Activated T-helper 17 cell treated with anti-CD3 and anti-CD28 coated beads, Interleukin-2, amount 50 U/mL, for 72 hours (primary cell): ENCODE results near the gene NTN4. TPM values are rescaled to one million over a fixed set of nuclear protein-coding genes. Genes with fewer than 3 reads are reported as not detected.

ENCODE experiments used
- ATAC-seq: fragments of 150-1000 bp; cut with Tn5 transposase; replicated peaks from 2 replicates; pipeline ENCODE4 v1.10.0; 2021; ENCODE audit warnings: mild to moderate bottlenecking, moderate library complexity
- H3K27ac Mint-ChIP-seq: one replicate; pipeline ENCODE4 v1.8.0; 2022; ENCODE audit warnings: mixed read lengths
- H3K27me3 Mint-ChIP-seq: one replicate; pipeline ENCODE4 v1.8.0; 2022; ENCODE audit warnings: mixed read lengths
- H3K36me3 Mint-ChIP-seq: one replicate; pipeline ENCODE4 v1.8.0; 2022; ENCODE audit warnings: low read depth, mild to moderate bottlenecking, mixed read lengths
- H3K4me1 Mint-ChIP-seq: one replicate; pipeline ENCODE4 v1.8.0; 2022; ENCODE audit warnings: mixed read lengths
- H3K4me3 Mint-ChIP-seq: one replicate; pipeline ENCODE4 v1.8.0; 2022; ENCODE audit warnings: mild to moderate bottlenecking, mixed read lengths
- H3K9me3 Mint-ChIP-seq: one replicate; pipeline ENCODE4 v1.8.0; 2022; ENCODE audit warnings: mixed read lengths
- total RNA-seq, 2 donors: library from RNA; stranded (reverse); gene quantifications; one replicate each; pipeline ENCODE4 v1.2.3, GENCODE V29; 2022

Gene NTN4
- total RNA-seq, 2 donors from 2014 or later, result 0.06 to 0.34 TPM

DNA sequence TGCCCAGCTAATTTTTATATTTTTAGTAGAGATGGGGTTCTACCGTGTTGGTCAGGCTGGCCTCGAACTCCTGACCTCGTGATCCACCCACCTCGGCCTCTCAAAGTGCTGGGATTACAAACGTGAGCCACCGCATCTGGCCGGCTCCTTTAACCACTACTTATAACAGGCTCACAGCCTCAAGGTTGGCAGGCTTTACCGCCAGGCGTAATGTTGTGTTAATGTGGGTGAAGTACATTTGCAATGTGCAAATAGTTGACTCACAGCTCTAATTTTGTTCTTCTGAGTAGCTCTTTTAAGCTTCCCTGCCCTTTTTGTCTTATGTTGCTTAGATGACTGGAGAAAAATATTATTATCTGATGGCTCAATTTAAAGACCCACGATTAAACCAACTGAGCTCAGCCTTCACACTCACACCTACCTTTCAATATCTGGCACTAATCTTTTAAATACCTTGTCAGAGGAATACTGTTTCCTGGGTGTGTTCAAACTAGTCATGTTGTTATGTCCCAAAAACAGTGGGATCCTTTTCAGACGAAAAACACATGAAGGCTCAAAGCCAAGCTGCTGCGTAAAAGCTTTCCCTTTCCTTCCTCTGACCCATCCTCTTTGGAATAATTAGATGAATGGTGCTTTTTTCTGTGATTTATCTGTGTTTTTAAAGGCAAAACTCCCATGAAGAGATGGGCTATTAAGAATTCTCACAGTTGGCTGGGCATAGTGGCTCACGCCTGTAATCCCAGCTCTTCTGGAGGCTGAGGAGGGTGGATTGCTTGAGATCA lies 182.1 kb downstream of the NTN4 start:
- H3K36me3 Mint-ChIP-seq, result no peaks in the 10 kb centered on the region
- no peaks in the 10 kb centered on the region for H3K9me3 Mint-ChIP-seq
- H3K4me3 Mint-ChIP-seq, result no peak overlapping the region
- H3K4me1 Mint-ChIP-seq, result no peaks in the 10 kb centered on the region
- no peak overlapping the region for H3K27ac Mint-ChIP-seq
- no peak for ATAC-seq
- no peaks in the 10 kb centered on the region for H3K27me3 Mint-ChIP-seq

Other genes starting within 250 kb of the NTN4 start
- gene USP44, start 239.3 kb downstream of the NTN4 start, total RNA-seq, result under 1 TPM; 0.82 to 0.93 TPM
- 10 to 100 TPM; 35.0 to 52.3 TPM for gene SNRPF, start 68.2 kb upstream of the NTN4 start, total RNA-seq
- under 1 TPM; 0.24 to 0.28 TPM for gene CCDC38, start 151.8 kb upstream of the NTN4 start, total RNA-seq
- 1 to 10 TPM in 1 of 2 donors, under 1 TPM in 1; 0.80 to 1.4 TPM for gene AMDHD1, start 152.6 kb upstream of the NTN4 start, total RNA-seq
- gene HAL, start 205.6 kb upstream of the NTN4 start, total RNA-seq, result 1 to 10 TPM in 1 of 2 donors, under 1 TPM in 1; 0.53 to 2.2 TPM
- gene LTA4H, start 244.8 kb upstream of the NTN4 start, total RNA-seq, result 100 to 1,000 TPM in 1 of 2 donors, 10 to 100 TPM in 1; 95.4 to 127 TPM